T-cell (primary cell): ENCODE data around the gene COBL. TPM values are rescaled to one million over a fixed set of nuclear protein-coding genes. Genes with fewer than 3 reads are reported as not detected.

Source experiments
- ATAC-seq, 4 experiments: fragments of 200-7000 bp in 3 of 4; fragments of 150-1000 bp in 1 of 4; cut with Tn5 transposase; replicated peaks in 1 of 4; 1 replicate in 3 of 4; 2 replicates in 1 of 4; pipeline ENCODE4 v1.10.0; 2021; ENCODE audit warnings: moderate library complexity in 3 of 4, mild to moderate bottlenecking in 2 of 4, moderate number of reproducible peaks in 1 of 4
- CTCF ChIA-PET, 2 donors: fragments of 300-600 bp; sonication (Branson Sonifier 250); formaldehyde crosslinking; loops; one replicate each; lab custom pipeline; 2022; ENCODE audit warnings: antibody characterized with exemption in 2 of 2; lab: Charles Lee
- POLR2A ChIA-PET, 2 donors: fragments of 300-600 bp; sonication (Branson Sonifier 250); formaldehyde crosslinking; loops; one replicate each; lab custom pipeline; 2022; ENCODE audit warnings: antibody characterized with exemption in 2 of 2; lab: Charles Lee
- DNase-seq, 35 experiments: peaks; one replicate each; pipeline versions ENCODE4 v3.0.0 to v3.0.0-alpha.2; 2013 to 2023
- H3K27ac ChIP-seq: one replicate; pipeline ENCODE4 v1.5.1; 2013; ENCODE audit warnings: low read length
- H3K27me3 ChIP-seq, 2 experiments: replicated peaks in 1 of 2; 1 replicate in 1 of 2; 2 replicates in 1 of 2; pipeline versions ENCODE4 v1.6.1 to v1.7.0; 2013; ENCODE audit warnings: low read length in 1 of 2, mixed read lengths in 1 of 2; ENCODE audit not compliant: control insufficient read depth in 2 of 2, insufficient read depth in 2 of 2; ENCODE audit errors: extremely low read depth in 1 of 2
- H3K36me3 ChIP-seq, 2 donors: 1 replicate in 1 of 2; 2 replicates in 1 of 2; pipeline versions ENCODE4 v1.6.1 to v1.7.0; 2013; ENCODE audit warnings: low read length in 1 of 2; ENCODE audit not compliant: control insufficient read depth in 2 of 2, insufficient read depth in 1 of 2; ENCODE audit errors: extremely low read depth in 1 of 2
- H3K4me1 ChIP-seq, 2 experiments: 1 replicate in 1 of 2; 2 replicates in 1 of 2; pipeline versions ENCODE4 v1.6.1 to v1.7.0; 2013; ENCODE audit warnings: low read length in 2 of 2, mixed read lengths in 1 of 2; ENCODE audit not compliant: insufficient read depth in 2 of 2, control insufficient read depth in 1 of 2; ENCODE audit errors: extremely low read depth in 1 of 2
- H3K4me3 ChIP-seq, 2 donors: 1 replicate in 1 of 2; 2 replicates in 1 of 2; pipeline versions ENCODE4 v1.5.1 to v1.7.0; 2013; ENCODE audit warnings: mild to moderate bottlenecking in 2 of 2, low read length in 1 of 2, moderate library complexity in 1 of 2; ENCODE audit not compliant: control insufficient read depth in 1 of 2; ENCODE audit errors: extremely low read depth in 1 of 2
- H3K9me3 ChIP-seq: 2 replicates; pipeline ENCODE4 v1.7.0; 2013
- H3K27ac Mint-ChIP-seq, 2 donors: one replicate each; pipeline ENCODE4 v1.8.0; 2020 to 2021; ENCODE audit warnings: mild to moderate bottlenecking in 2 of 2, mixed read lengths in 2 of 2
- H3K27me3 Mint-ChIP-seq, 2 donors: one replicate each; pipeline ENCODE4 v1.8.0; 2021 to 2022; ENCODE audit warnings: mixed read lengths in 2 of 2
- H3K36me3 Mint-ChIP-seq: one replicate; pipeline ENCODE4 v1.8.0; 2021; ENCODE audit warnings: mixed read lengths
- H3K4me1 Mint-ChIP-seq, 3 donors: one replicate each; pipeline ENCODE4 v1.8.0; 2020 to 2022; ENCODE audit warnings: mixed read lengths in 3 of 3, mild to moderate bottlenecking in 1 of 3
- H3K4me3 Mint-ChIP-seq, 3 donors: one replicate each; pipeline ENCODE4 v1.8.0; 2020 to 2022; ENCODE audit warnings: mild to moderate bottlenecking in 3 of 3, mixed read lengths in 3 of 3, moderate library complexity in 3 of 3
- H3K9me3 Mint-ChIP-seq, 3 donors: one replicate each; pipeline ENCODE4 v1.8.0; 2020 to 2022; ENCODE audit warnings: mixed read lengths in 3 of 3
- WGBS: methylation state at CpG from one replicate; pipeline ENCODE4 v1.1.5; 2013; ENCODE audit warnings: missing lambda C conversion rate; ENCODE audit not compliant: insufficient coverage; 5-methylcytosine and 5-hydroxymethylcytosine counted together
- total RNA-seq, 35 experiments: library from RNA in 6 of 35; stranded (reverse) in 6 of 35; fragments of 120-200 nt in 1 of 35; gene quantifications; one replicate each; pipeline versions ENCODE4 v1.2.1 to v1.2.4 and lab custom pipeline; 2013 to 2026

The COBL gene
- total RNA-seq, 5 donors from 2014 or later (not counting 1 experiment from before 2014, with no cell fraction given): 0.07 to 0.26 (median 0.17) TPM; not detected in 1

DNA sequence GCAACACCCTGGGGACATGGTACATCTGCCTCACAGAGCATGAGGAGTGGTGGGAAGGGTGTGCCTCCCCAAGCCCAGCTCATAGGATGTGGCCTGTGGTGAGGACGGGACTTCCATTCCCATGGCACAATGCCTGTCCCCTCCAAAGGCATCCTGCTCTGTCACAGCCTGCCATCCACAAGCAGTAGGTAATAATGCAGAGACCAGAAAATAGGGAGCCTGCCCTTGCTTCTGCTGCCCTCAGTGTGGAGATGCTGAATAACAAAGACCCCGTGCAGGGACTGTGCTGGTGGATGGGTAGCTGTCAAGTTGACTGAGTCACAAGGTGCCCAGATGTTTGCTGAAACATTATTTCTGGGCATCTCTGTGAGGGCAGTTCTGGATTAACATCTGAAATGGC, 334.0 kb downstream of the COBL start:
- POLR2A ChIA-PET: no interaction called here
- no peaks in the 10 kb centered on the region for H3K36me3 ChIP-seq
- Mint-ChIP-seq H3K36me3 (no peaks in the 10 kb centered on the region), H3K4me1 (no peaks in the 10 kb centered on the region), H3K9me3 (peaks cover 4 to 9% (median 5%) of the 10 kb centered on the region in 3 donors), H3K27me3 (peaks cover 10 to 12% of the 10 kb centered on the region in 2 donors), H3K27ac (no peak overlapping the region), H3K4me3 (no peak overlapping the region)
- CTCF ChIA-PET: no interaction called here
- DNase-seq: no peak
- WGBS: 45% methylated on average over 1 of the region's 2 CpGs
- H3K27me3 ChIP-seq: peaks cover 0 to 9% of the 10 kb centered on the region in 2 experiments
- H3K4me1 ChIP-seq: no peaks in the 10 kb centered on the region
- H3K9me3 ChIP-seq: no peaks in the 10 kb centered on the region
- no peak overlapping the region for H3K4me3 ChIP-seq
- ATAC-seq: no peak
- H3K27ac ChIP-seq: no peak overlapping the region

DNA sequence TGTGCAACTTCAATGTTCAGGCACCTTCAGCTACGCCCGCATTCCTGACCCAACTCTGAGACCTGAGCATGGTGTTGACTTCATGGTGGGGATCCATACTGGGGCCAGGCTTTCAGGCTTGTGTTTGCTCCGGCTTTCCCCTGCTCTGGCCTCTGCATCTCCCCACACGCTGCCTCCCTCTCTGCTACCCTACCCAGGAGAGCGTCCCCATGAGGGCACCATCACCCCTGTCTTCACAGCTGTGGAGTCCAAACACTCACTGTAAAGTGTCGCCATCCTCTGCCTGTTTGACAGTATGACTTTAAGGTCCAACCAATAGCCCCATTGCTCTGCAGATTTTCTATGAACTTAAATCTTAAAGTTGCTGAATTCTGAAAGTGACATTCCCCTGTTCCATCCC, 334.9 kb downstream of the COBL start:
- Histone ChIP-seq H3K4me1 (no peaks in the 10 kb centered on the region), H3K9me3 (no peaks in the 10 kb centered on the region), H3K4me3 (no peak overlapping the region), H3K27me3 (peaks cover 0 to 9% of the 10 kb centered on the region in 2 experiments), H3K36me3 (no peaks in the 10 kb centered on the region), H3K27ac (no peak overlapping the region)
- peaks cover 10 to 12% of the 10 kb centered on the region in 2 donors for H3K27me3 Mint-ChIP-seq
- ChIA-PET CTCF (no interaction called here), POLR2A (no interaction called here)
- DNase-seq: no peak
- 82% methylated on average over 5 of the region's 6 CpGs for WGBS
- no peak overlapping the region for H3K4me3 Mint-ChIP-seq
- no peak overlapping the region for H3K27ac Mint-ChIP-seq
- H3K36me3 Mint-ChIP-seq: no peaks in the 10 kb centered on the region
- peaks cover 4 to 9% (median 5%) of the 10 kb centered on the region in 3 donors for H3K9me3 Mint-ChIP-seq
- no peak for ATAC-seq
- no peaks in the 10 kb centered on the region for H3K4me1 Mint-ChIP-seq

DNA sequence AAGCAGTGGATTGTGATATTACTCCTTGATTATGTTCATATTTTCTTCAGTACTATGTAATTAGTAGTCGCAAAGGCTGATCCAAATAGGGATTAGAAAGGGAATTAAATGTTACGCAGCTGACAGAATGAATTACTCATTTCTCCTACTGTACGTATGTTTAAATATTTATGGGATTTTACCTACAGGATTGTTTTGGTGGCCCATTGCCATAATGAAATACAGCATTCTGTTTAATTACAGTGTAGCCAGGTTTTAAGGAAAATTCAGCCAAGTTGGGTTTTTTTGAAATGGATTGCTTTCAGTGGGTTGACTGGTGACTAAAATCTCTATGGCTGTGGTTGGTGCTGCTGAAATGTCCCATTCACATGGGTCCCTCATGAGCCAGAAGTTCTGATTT, 336.2 kb downstream of the COBL start:
- CTCF ChIA-PET: interaction anchor here (0.5 to 0.6 kb wide), 2 partner anchors 8 to 283 kb away, joined by 3 to 4 read pairs; no protein-coding TSS in a partner anchor
- ATAC-seq: no peak
- H3K27ac ChIP-seq: no peak overlapping the region

DNA sequence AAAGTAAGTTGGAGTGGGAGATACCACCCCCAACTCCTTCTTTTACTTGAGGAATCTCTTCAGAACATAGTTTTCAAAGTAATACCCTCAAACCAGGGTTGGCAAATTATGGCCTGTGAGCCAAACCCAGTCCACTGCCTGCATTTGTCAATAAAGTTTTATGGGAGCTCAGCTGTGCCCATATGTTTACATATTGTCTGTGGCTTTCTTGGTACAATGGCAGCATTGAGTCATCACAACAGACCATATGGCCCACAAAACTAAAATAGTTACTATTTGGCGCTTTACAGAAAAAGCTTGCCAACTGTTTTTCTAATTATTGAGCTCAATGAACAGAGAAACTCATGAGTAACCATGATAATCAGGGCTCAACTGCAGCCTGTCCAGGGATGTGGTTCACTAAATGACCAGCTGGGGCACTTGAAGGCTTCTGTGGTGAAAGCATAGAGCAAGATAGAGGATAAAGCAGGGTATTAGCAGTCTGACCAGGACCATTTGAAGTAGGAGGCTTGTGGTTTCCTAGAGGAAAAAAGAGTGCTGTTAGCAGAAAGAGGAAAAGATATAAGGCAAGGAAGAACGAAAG, 337.9 kb downstream of the COBL start:
- no peak overlapping the region for H3K27ac Mint-ChIP-seq
- no peaks in the 10 kb centered on the region for H3K9me3 ChIP-seq
- H3K27me3 Mint-ChIP-seq: peaks cover 4 to 16% of the 10 kb centered on the region in 2 donors
- ChIA-PET POLR2A (interaction anchor here in 1 of 2 donors (0.6 kb wide), 1 partner anchor 37 kb away, joined by 3 read pairs; no protein-coding TSS in a partner anchor), CTCF (no interaction called here)
- ATAC-seq (no peak), DNase-seq (no peak)
- no peaks in the 10 kb centered on the region for H3K4me1 ChIP-seq
- no peaks in the 10 kb centered on the region for H3K4me1 Mint-ChIP-seq
- H3K36me3 Mint-ChIP-seq: no peaks in the 10 kb centered on the region
- H3K27me3 ChIP-seq: peaks cover 0 to 12% of the 10 kb centered on the region in 2 experiments
- H3K4me3 Mint-ChIP-seq: no peak overlapping the region
- no peak overlapping the region for H3K27ac ChIP-seq
- WGBS: 88% methylated on average over 1 of the region's 2 CpGs
- H3K4me3 ChIP-seq: no peak overlapping the region
- H3K9me3 Mint-ChIP-seq: peaks cover 4 to 9% (median 5%) of the 10 kb centered on the region in 3 donors
- H3K36me3 ChIP-seq: no peaks in the 10 kb centered on the region

More for the DNA sequence above, 336.2 kb downstream of the COBL start:
- Histone ChIP-seq H3K36me3 (no peaks in the 10 kb centered on the region), H3K9me3 (no peaks in the 10 kb centered on the region), H3K4me1 (no peaks in the 10 kb centered on the region), H3K4me3 (no peak overlapping the region), H3K27me3 (peaks cover 0 to 7% of the 10 kb centered on the region in 2 experiments)
- Mint-ChIP-seq H3K4me1 (no peaks in the 10 kb centered on the region), H3K27ac (no peak overlapping the region), H3K9me3 (peaks cover 4 to 9% (median 5%) of the 10 kb centered on the region in 3 donors), H3K36me3 (no peaks in the 10 kb centered on the region), H3K27me3 (peaks cover 10 to 14% of the 10 kb centered on the region in 2 donors), H3K4me3 (no peak overlapping the region)
- POLR2A ChIA-PET: no interaction called here
- no peak for DNase-seq
- WGBS: no CpG with 5 or more reads among the region's 3 CpGs

DNA sequence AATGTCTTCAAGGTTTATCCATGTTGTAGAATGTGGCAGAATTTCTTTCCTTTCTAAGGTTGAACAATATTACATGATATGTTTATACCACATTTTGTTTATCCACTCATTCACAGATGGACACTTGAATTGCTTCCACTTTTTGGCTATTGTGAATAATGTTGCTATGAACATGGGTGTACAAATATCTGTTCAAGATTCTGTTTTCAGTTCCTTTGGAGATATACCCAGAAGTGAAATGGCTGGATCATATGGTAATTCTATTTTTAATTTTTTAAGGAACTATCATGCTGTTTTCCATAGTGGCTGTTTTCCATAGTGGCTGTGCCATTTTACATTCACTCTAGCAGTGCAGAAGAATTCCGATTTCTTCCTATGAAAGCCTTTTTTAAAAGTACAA, 339.2 kb downstream of the COBL start:
- Histone ChIP-seq H3K27me3 (peaks cover 0 to 10% of the 10 kb centered on the region in 2 experiments), H3K9me3 (no peaks in the 10 kb centered on the region), H3K4me1 (no peaks in the 10 kb centered on the region), H3K4me3 (no peak overlapping the region), H3K27ac (no peak overlapping the region), H3K36me3 (no peaks in the 10 kb centered on the region)
- no peaks in the 10 kb centered on the region for H3K4me1 Mint-ChIP-seq
- DNase-seq: no peak
- CTCF ChIA-PET: no interaction called here
- H3K9me3 Mint-ChIP-seq: peaks cover 4 to 9% (median 5%) of the 10 kb centered on the region in 3 donors
- H3K4me3 Mint-ChIP-seq: no peak overlapping the region
- peaks cover 0 to 13% of the 10 kb centered on the region in 2 donors for H3K27me3 Mint-ChIP-seq
- no CpG with 5 or more reads among the region's 1 CpG for WGBS
- no peaks in the 10 kb centered on the region for H3K36me3 Mint-ChIP-seq
- POLR2A ChIA-PET: no interaction called here
- no peak for ATAC-seq
- no peak overlapping the region for H3K27ac Mint-ChIP-seq

DNA sequence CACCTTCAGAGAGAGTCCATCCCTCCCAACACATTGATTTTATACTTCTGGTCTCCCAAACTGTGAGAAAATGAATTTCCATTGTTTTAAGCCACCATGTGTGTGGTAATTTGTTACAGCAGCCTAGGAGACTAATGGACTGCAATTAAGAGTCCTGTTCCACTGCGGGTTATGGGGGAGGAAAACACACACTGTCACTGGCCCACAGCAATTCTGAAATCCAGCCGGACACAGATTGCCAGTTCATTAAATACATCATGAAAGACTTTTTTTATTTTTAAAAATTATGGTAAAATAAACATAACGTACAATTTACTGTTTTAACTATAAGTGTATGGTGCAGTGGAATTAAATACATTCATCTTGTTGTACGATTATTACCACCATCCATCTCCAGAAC, 340.5 kb downstream of the COBL start:
- CTCF ChIA-PET: no interaction called here
- DNase-seq (no peak), ATAC-seq (no peak)
- Histone ChIP-seq H3K9me3 (no peaks in the 10 kb centered on the region), H3K27me3 (peaks cover 0 to 6% of the 10 kb centered on the region in 2 experiments), H3K4me1 (no peaks in the 10 kb centered on the region), H3K36me3 (no peaks in the 10 kb centered on the region), H3K27ac (no peak overlapping the region), H3K4me3 (no peak overlapping the region)
- H3K4me3 Mint-ChIP-seq: no peak overlapping the region
- H3K36me3 Mint-ChIP-seq: no peaks in the 10 kb centered on the region
- no CpG with 5 or more reads among the region's 4 CpGs for WGBS
- peaks cover 0 to 7% of the 10 kb centered on the region in 2 donors for H3K27me3 Mint-ChIP-seq
- POLR2A ChIA-PET: no interaction called here
- no peak overlapping the region for H3K27ac Mint-ChIP-seq
- H3K4me1 Mint-ChIP-seq: no peaks in the 10 kb centered on the region
- H3K9me3 Mint-ChIP-seq: peaks cover 4 to 9% (median 5%) of the 10 kb centered on the region in 3 donors
